ENCODE data around the gene SMCHD1.

DNA sequence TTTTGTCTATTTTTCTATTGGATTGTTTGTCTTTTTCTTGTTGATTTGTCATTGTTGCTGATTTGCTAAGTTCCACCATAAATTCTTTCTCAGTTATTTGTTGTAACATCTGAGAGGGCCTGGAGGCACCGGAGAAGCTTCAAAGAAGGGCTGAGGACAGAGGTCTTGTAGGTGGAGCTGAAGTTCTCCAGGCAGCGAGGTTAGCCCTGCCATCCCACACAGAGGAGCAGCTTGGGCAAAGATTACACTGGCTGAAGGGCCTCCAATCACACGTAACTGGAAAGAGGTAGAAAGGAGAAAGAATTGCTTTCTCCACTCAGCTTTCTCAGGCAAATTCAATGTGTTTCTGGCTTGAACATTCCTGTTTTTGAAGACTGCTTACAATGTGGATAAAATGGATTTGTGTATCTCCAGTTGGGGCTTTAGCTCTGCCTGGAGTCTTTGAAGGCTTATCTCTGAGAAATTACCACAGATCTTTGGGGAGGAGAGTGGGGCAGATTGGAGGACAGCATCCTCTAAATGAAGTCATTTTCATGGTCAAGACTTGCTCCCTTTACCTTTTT lies 170.2 kb downstream of the SMCHD1 start:
- TF ChIP-seq ZNF384 (IDR thresholded peaks at IDR 0.05): no peak
- TF ChIP-seq NFRKB (IDR thresholded peaks at IDR 0.05): no peak
- no peak for TF ChIP-seq FOXK2 (IDR thresholded peaks at IDR 0.05)

Data from HEK293T (cell line).